Measurements from ENCODE around the gene STARD8. TPM values are rescaled to one million over a fixed set of nuclear protein-coding genes. Genes with fewer than 3 reads are reported as not detected.
"Not testable (repeated sequence)": the region's sequence is repeated elsewhere in the genome, so short reads cannot be mapped to it uniquely, and the experiment has no call there.

The STARD8 gene
- total RNA-seq, 1 experiment from 2014 or later, result 0.91 TPM

- Histone ChIP-seq H3K27me3 (ENCODE audit: low read length) (no peaks in the 10 kb centered on the region), H3F3A (ENCODE audit: low read length, unreplicated experiment) (no peaks in the 10 kb centered on the region), H3K9me3 (ENCODE audit: low read length) (no peaks in the 10 kb centered on the region), H3K4me2 (ENCODE audit: low read length) (peak overlapping the region; percentile 65; the same call in 1 of the 2 replicates), H4K20me1 (ENCODE audit: low read length) (no peaks in the 10 kb centered on the region), H3K79me2 (ENCODE audit: low read length) (no peaks in the 10 kb centered on the region), H3K9me2 (replicated peaks; ENCODE audit: low read length) (no peaks in the 10 kb centered on the region), H2AFZ (ENCODE audit: low read length) (0 out of 2 replicates have a peak overlapping the region, but pooled peaks have one; percentile 48), H3K27ac (ENCODE audit: low read length) (no peak overlapping the region), H3K36me3 (ENCODE audit: low read depth, low read length) (no peaks in the 10 kb centered on the region), H3K4me3 (ENCODE audit: low read length) (no peak overlapping the region; the same call in 1 of the 2 replicates), H3K4me1 (ENCODE audit: insufficient read depth, low read length) (no peaks in the 10 kb centered on the region), H3K9ac (ENCODE audit: low read length) (no peak overlapping the region)
- intact Hi-C loops (cut with micrococcal nuclease), result no loop called here
- ChIA-PET CTCF (no interaction called here), POLR2A (ENCODE audit: unreplicated experiment) (no interaction called here)
- DNase-seq (no peak), ATAC-seq (no peak)
- no TSS peak for BruUV-seq (replicated peaks)
- no peak for TF ChIP-seq CTCF (conservative IDR thresholded peaks at IDR 0.05; ENCODE audit: low read depth, low read length)
- TF ChIP-seq EZH2 (IDR thresholded peaks at IDR 0.05; ENCODE audit: low read length, unreplicated experiment), result no peak
- TF ChIP-seq EZH2phosphoT487 (IDR thresholded peaks at IDR 0.05; ENCODE audit: borderline replicate concordance, low read length), result no peak
Observed at GRCh38 chrX:68685685-68686084, 38.2 kb downstream of the STARD8 start.

GRCh38 chrX:68686097-68686977, 38.9 kb downstream of the STARD8 start:
- peak overlapping the region; percentile 21 for H3K4me3 ChIP-seq (ENCODE audit: low read length)
- DNase-seq, result no peak
- POLR2A ChIA-PET (ENCODE audit: unreplicated experiment), result no interaction called here

GRCh38 chrX:68688931-68689330, 41.5 kb downstream of the STARD8 start:
- CTCF ChIA-PET; DNase-seq; intact Hi-C loops (cut with micrococcal nuclease); H3K27ac ChIP-seq (ENCODE audit: low read length); H3K27me3 ChIP-seq (ENCODE audit: low read length); H4K20me1 ChIP-seq (ENCODE audit: low read length); H2AFZ ChIP-seq (ENCODE audit: low read length); BruUV-seq (replicated peaks); H3K4me2 ChIP-seq (ENCODE audit: low read length); H3K9ac ChIP-seq (ENCODE audit: low read length); H3K9me3 ChIP-seq (ENCODE audit: low read length); ATAC-seq; H3K36me3 ChIP-seq (ENCODE audit: low read depth, low read length); H3K9me2 ChIP-seq (replicated peaks; ENCODE audit: low read length); POLR2A ChIA-PET (ENCODE audit: unreplicated experiment); H3K79me2 ChIP-seq (ENCODE audit: low read length); H3K4me3 ChIP-seq (ENCODE audit: low read length); H3K4me1 ChIP-seq (ENCODE audit: insufficient read depth, low read length); H3F3A ChIP-seq (ENCODE audit: low read length, unreplicated experiment): not testable (repeated sequence)

More at GRCh38 chrX:68686097-68686977, 38.9 kb downstream of the STARD8 start:
- Histone ChIP-seq H3K9ac (ENCODE audit: low read length) (no peak overlapping the region), H4K20me1 (ENCODE audit: low read length) (no peaks in the 10 kb centered on the region), H3K4me2 (ENCODE audit: low read length) (peak overlapping the region; percentile 65), H3K9me2 (replicated peaks; ENCODE audit: low read length) (no peaks in the 10 kb centered on the region), H3K27me3 (ENCODE audit: low read length) (no peaks in the 10 kb centered on the region), H3K4me1 (ENCODE audit: insufficient read depth, low read length) (no peaks in the 10 kb centered on the region), H3K36me3 (ENCODE audit: low read depth, low read length) (no peaks in the 10 kb centered on the region), H3K79me2 (ENCODE audit: low read length) (no peaks in the 10 kb centered on the region), H3K9me3 (ENCODE audit: low read length) (no peaks in the 10 kb centered on the region), H2AFZ (ENCODE audit: low read length) (peak overlapping the region; percentile 48; the same call in 1 of the 2 replicates), H3K27ac (ENCODE audit: low read length) (no peak overlapping the region), H3F3A (ENCODE audit: low read length, unreplicated experiment) (no peaks in the 10 kb centered on the region)
- intact Hi-C loops (cut with micrococcal nuclease), result no loop called here
- CTCF ChIA-PET, result no interaction called here
- ATAC-seq, result peak; percentile 56; the same call in 1 of the 2 replicates
- TF ChIP-seq CTCF (conservative IDR thresholded peaks at IDR 0.05; ENCODE audit: low read depth, low read length), result no peak
- no peak for TF ChIP-seq EZH2 (IDR thresholded peaks at IDR 0.05; ENCODE audit: low read length, unreplicated experiment)
- no peak for TF ChIP-seq EZH2phosphoT487 (IDR thresholded peaks at IDR 0.05; ENCODE audit: borderline replicate concordance, low read length)
- no TSS peak for BruUV-seq (replicated peaks)

Data from PC-3 (cell line).